ENCODE measurements around the gene EMP3.
A peak's percentile ranks its signal among the peaks of the same experiment; 100 is the strongest.

DNA sequence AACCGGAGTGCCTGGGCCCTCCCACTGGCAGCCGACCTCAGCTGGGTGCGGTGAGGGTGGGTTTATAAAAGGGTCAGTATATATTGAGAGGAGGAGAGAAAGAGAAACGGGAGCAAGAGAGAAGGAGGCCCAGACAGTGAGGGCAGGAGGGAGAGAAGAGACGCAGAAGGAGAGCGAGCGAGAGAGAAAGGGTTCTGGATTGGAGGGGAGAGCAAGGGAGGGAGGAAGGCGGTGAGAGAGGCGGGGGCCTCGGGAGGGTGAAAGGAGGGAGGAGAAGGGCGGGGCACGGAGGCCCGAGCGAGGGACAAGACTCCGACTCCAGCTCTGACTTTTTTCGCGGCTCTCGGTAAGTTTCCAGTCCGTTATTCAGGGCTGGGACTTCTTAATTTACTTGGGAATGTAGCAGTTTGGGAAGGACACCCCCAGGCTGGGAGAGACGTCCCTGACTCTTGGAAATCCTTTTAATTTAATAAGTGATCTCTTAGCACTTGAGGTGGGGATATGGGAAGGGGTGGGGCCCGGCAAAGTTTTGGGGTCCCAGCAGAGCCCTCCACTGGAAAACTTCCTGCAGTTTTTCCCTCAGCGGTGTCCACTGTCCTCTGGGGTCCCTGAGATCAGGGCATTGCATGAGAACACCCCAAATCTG lies at the start of gene EMP3:
- peak; percentile 94 for TF ChIP-seq POLR2A (conservative IDR thresholded peaks at IDR 0.05)
- no peak for TF ChIP-seq NUFIP1 (IDR thresholded peaks at IDR 0.05; ENCODE audit: partially characterized antibody)
- TF ChIP-seq SMAD1 (IDR thresholded peaks at IDR 0.05; ENCODE audit: low read depth, low read length, partially characterized antibody): peak; percentile 8
- TF ChIP-seq MTA3 (IDR thresholded peaks at IDR 0.05; ENCODE audit: borderline replicate concordance): peak; percentile 66; the same call in 1 of the 2 replicates
- peak; percentile 42; the same call in 1 of the 2 replicates for TF ChIP-seq SMAD4 (CRISPR knock-in tag; conservative IDR thresholded peaks at IDR 0.05)
- TF ChIP-seq POLR2AphosphoS5 (IDR thresholded peaks at IDR 0.05; ENCODE audit: control insufficient read depth, insufficient read depth, low read depth, low read length): peak; percentile 79
- peak; percentile 77 for TF ChIP-seq DPF2 (IDR thresholded peaks at IDR 0.05)

All from K562 (cell line).